ENCODE results near the gene PSMD2. TPM values are rescaled to one million over a fixed set of nuclear protein-coding genes. Genes with fewer than 3 reads are reported as not detected.

PSMD2 gene
- total RNA-seq, 4 donors from 2014 or later, result 63.6 to 234 (median 195) TPM

- Histone ChIP-seq H3K27me3 (peaks cover 55% of the 10 kb centered on the region), H3K27ac (no peak overlapping the region), H3K36me3 (no peaks in the 10 kb centered on the region), H3K4me1 (no peaks in the 10 kb centered on the region), H3K4me3 (no peak overlapping the region), H3K9me3 (no peaks in the 10 kb centered on the region)
- TF ChIP-seq POLR2A (IDR thresholded peaks at IDR 0.05) (no peak), POLR2AphosphoS5 (IDR thresholded peaks at IDR 0.05) (no peak), EP300 (IDR thresholded peaks at IDR 0.05; ENCODE audit: low read depth) (no peak)
- TF ChIP-seq, protein P1, sequence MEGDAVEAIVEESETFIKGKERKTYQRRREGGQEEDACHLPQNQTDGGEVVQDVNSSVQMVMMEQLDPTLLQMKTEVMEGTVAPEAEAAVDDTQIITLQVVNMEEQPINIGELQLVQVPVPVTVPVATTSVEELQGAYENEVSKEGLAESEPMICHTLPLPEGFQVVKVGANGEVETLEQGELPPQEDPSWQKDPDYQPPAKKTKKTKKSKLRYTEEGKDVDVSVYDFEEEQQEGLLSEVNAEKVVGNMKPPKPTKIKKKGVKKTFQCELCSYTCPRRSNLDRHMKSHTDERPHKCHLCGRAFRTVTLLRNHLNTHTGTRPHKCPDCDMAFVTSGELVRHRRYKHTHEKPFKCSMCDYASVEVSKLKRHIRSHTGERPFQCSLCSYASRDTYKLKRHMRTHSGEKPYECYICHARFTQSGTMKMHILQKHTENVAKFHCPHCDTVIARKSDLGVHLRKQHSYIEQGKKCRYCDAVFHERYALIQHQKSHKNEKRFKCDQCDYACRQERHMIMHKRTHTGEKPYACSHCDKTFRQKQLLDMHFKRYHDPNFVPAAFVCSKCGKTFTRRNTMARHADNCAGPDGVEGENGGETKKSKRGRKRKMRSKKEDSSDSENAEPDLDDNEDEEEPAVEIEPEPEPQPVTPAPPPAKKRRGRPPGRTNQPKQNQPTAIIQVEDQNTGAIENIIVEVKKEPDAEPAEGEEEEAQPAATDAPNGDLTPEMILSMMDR (IDR thresholded peaks at IDR 0.05), result no peak
- WGBS, 2 donors (ENCODE audit: low coverage in 1 of 2), result 60 to 74% methylated on average over 1 to 12 of the region's 12 CpGs
- DNase-seq, result no peak
- in situ Hi-C loops (cut with MboI; ENCODE audit: low pct_ligation_motif_present in 1 of 4, low pct_unique_long_range_greater_than_20kb in 1 of 4, low sequenced_read_pairs in 3 of 4) (no loop called here), intact Hi-C loops (cut with DNase I; ENCODE audit: low total_unique reads) (no loop called here)
Measured at GRCh38 chr3:184275381-184275701, 23.7 kb upstream of the PSMD2 start.

DNA sequence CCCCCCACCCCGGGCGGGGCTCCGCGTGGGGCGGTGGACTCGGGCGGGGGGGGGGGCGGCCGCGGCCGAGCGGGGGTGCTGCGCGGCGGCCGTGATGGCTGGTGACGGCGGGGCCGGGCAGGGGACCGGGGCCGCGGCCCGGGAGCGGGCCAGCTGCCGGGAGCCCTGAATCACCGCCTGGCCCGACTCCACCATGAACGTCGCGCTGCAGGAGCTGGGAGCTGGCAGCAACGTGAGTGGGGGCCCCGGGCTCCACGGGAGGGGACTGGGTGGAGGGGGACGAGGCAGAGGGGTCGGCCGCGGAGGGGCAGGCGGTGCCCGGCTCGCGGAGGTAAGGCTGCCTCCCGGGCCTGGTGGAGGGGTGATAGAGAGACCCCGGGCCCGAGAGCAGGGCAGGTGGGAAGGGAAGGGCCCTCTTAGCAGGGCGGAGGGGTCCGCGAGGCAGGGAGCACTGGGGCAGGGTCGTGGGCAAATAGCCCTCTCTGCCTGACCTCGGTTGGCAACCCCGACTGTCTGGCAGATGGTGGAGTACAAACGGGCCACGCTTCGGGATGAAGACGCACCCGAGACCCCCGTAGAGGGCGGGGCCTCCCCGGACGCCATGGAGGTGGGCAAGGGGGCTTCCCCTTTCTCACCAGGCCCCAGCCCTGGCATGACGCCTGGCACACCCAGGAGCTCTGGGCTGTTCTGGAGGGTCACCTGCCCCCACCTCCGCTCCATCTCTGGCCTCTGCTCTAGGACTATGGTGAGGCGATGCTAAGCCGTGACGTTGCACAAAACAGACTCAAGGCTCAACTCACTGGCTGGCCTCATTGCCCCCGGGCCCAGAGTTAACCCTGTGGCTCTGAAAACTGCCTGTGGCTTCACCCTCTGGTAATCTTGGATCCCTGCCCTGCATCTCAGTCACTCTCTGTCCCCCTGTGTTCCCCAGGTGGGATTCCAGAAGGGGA is 22.8 kb upstream of the PSMD2 start, which contains the start of gene ECE2:
ECE2 (plus strand) TSS at position 62 of the 950 bp plus-strand sequence; CDS start at position 194, 132 bp downstream.
- Histone ChIP-seq H3K9me3 (no peaks in the 10 kb centered on the region), H3K36me3 (no peaks in the 10 kb centered on the region), H3K27me3 (peaks cover 55% of the 10 kb centered on the region), H3K4me1 (no peaks in the 10 kb centered on the region), H3K27ac (no peak within 1 kb of the TSS), H3K4me3 (no peak within 1 kb of the TSS)
- WGBS, 2 donors (ENCODE audit: low coverage in 1 of 2), result 20% methylated on average over 46 of the region's 65 CpGs; no CpG with 5 or more reads in 1 of the 2 donors
- intact Hi-C loops (cut with DNase I; ENCODE audit: low total_unique reads), result no loop called here
- in situ Hi-C loops (cut with MboI; ENCODE audit: low pct_ligation_motif_present in 1 of 4, low pct_unique_long_range_greater_than_20kb in 1 of 4, low sequenced_read_pairs in 3 of 4), result no loop called here
- no peak for DNase-seq
- TF ChIP-seq POLR2AphosphoS5 (IDR thresholded peaks at IDR 0.05) (no peak), POLR2A (IDR thresholded peaks at IDR 0.05) (no peak), EP300 (IDR thresholded peaks at IDR 0.05; ENCODE audit: low read depth) (no peak)
- TF ChIP-seq, protein P1 (IDR thresholded peaks at IDR 0.05), result no peak

DNA sequence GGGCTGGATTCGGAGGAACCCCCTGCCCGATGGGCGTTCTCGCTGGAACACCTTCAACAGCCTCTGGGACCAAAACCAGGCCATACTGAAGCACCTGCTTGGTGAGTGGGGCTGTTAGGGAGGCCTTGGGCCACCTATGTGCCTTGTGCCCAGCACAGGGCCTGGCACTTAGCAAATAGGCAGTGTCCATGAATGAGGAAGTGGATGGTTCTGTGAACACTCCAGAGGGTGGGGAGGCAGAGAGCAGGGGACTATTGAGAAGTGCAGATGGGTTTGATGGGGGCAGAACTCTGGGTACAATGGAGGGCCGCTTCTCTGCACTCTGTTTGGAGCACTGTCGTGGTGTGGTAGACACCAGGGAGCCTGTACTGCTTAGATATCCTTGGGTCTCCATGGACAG is 21.7 kb upstream of the PSMD2 start:
- Histone ChIP-seq H3K9me3 (no peaks in the 10 kb centered on the region), H3K4me3 (no peak overlapping the region), H3K27me3 (peaks cover 55% of the 10 kb centered on the region), H3K36me3 (no peaks in the 10 kb centered on the region), H3K27ac (no peak overlapping the region), H3K4me1 (no peaks in the 10 kb centered on the region)
- in situ Hi-C loops (cut with MboI; ENCODE audit: low pct_ligation_motif_present in 1 of 4, low pct_unique_long_range_greater_than_20kb in 1 of 4, low sequenced_read_pairs in 3 of 4) (no loop called here), intact Hi-C loops (cut with DNase I; ENCODE audit: low total_unique reads) (no loop called here)
- WGBS, 2 donors (ENCODE audit: low coverage in 1 of 2), result 94 to 100% methylated on average over 1 to 6 of the region's 6 CpGs
- TF ChIP-seq POLR2AphosphoS5 (IDR thresholded peaks at IDR 0.05) (no peak), EP300 (IDR thresholded peaks at IDR 0.05; ENCODE audit: low read depth) (no peak), POLR2A (IDR thresholded peaks at IDR 0.05) (no peak)
- TF ChIP-seq, protein P1 (IDR thresholded peaks at IDR 0.05), result no peak
- DNase-seq, result no peak

- 77 to 80% methylated on average over 1 to 4 of the region's 4 CpGs for WGBS, 2 donors (ENCODE audit: low coverage in 1 of 2)
- in situ Hi-C loops (cut with MboI; ENCODE audit: low pct_ligation_motif_present in 1 of 4, low pct_unique_long_range_greater_than_20kb in 1 of 4, low sequenced_read_pairs in 3 of 4), result no loop called here
- DNase-seq, result no peak
Measured at GRCh38 chr3:184282941-184283340, 16.1 kb upstream of the PSMD2 start.

More at GRCh38 chr3:184282941-184283340, 16.1 kb upstream of the PSMD2 start:
- Histone ChIP-seq H3K36me3 (no peaks in the 10 kb centered on the region), H3K9me3 (no peaks in the 10 kb centered on the region), H3K4me1 (no peaks in the 10 kb centered on the region), H3K4me3 (no peak overlapping the region), H3K27ac (no peak overlapping the region), H3K27me3 (peaks cover 4% of the 10 kb centered on the region)
- intact Hi-C loops (cut with DNase I; ENCODE audit: low total_unique reads), result no loop called here
- TF ChIP-seq, protein P1 (IDR thresholded peaks at IDR 0.05), result no peak
- no peak for TF ChIP-seq POLR2AphosphoS5 (IDR thresholded peaks at IDR 0.05)
- no peak for TF ChIP-seq EP300 (IDR thresholded peaks at IDR 0.05; ENCODE audit: low read depth)
- TF ChIP-seq POLR2A (IDR thresholded peaks at IDR 0.05), result no peak

All from transverse colon (tissue), 4 donors.